ENCODE results near the gene DNASE1L2.
"Not testable (repeated sequence)": the region's sequence is repeated elsewhere in the genome, so short reads cannot be mapped to it uniquely, and the experiment has no call there.

The DNASE1L2 gene

GRCh38 chr16:2197765-2198164 lies 38.5 kb upstream of the DNASE1L2 start:
- Mint-ChIP-seq H3K27me3 (peaks cover 55% of the 10 kb centered on the region), H3K9me3 (no peaks in the 10 kb centered on the region), H3K27ac (no peak overlapping the region), H3K4me1 (peaks cover 13% of the 10 kb centered on the region), H3K4me3 (peak overlapping the region in 1 of 2 donors; percentile 83)
- DNase-seq (no peak), ATAC-seq (no peak)

- peaks cover 13% of the 10 kb centered on the region for H3K4me1 Mint-ChIP-seq
- ATAC-seq, result no peak
- H3K4me3 Mint-ChIP-seq, result no peak overlapping the region
- peaks cover 55% of the 10 kb centered on the region for H3K27me3 Mint-ChIP-seq
- H3K9me3 Mint-ChIP-seq, result no peaks in the 10 kb centered on the region
- DNase-seq, result no peak
- H3K27ac Mint-ChIP-seq, result no peak overlapping the region
Measured at GRCh38 chr16:2198283-2198682, 38.0 kb upstream of the DNASE1L2 start.

- Mint-ChIP-seq H3K4me3 (no peak overlapping the region), H3K27ac (no peak overlapping the region), H3K4me1 (peaks cover 19% of the 10 kb centered on the region), H3K9me3 (no peaks in the 10 kb centered on the region), H3K27me3 (peaks cover 55% of the 10 kb centered on the region)
- no peak for DNase-seq
- ATAC-seq, result no peak
Measured at GRCh38 chr16:2199095-2199494, 37.1 kb upstream of the DNASE1L2 start.

- H3K27ac Mint-ChIP-seq, result no peak overlapping the region
- H3K4me3 Mint-ChIP-seq, result no peak overlapping the region
- DNase-seq, result no peak
- ATAC-seq, result no peak
- peaks cover 49% of the 10 kb centered on the region for H3K27me3 Mint-ChIP-seq
- no peaks in the 10 kb centered on the region for H3K9me3 Mint-ChIP-seq
- H3K4me1 Mint-ChIP-seq, result peaks cover 23% of the 10 kb centered on the region
Measured at GRCh38 chr16:2199621-2200139, 36.6 kb upstream of the DNASE1L2 start.

GRCh38 chr16:2200313-2200712 lies 35.9 kb upstream of the DNASE1L2 start:
- H3K4me3 Mint-ChIP-seq, result no peak overlapping the region
- H3K27ac Mint-ChIP-seq, result no peak overlapping the region
- peaks cover 43% of the 10 kb centered on the region for H3K27me3 Mint-ChIP-seq
- DNase-seq, result no peak
- ATAC-seq, result no peak
- peaks cover 18% of the 10 kb centered on the region for H3K4me1 Mint-ChIP-seq
- no peaks in the 10 kb centered on the region for H3K9me3 Mint-ChIP-seq

- H3K9me3 Mint-ChIP-seq, H3K27ac Mint-ChIP-seq, ATAC-seq, DNase-seq: not testable (repeated sequence)
- H3K4me1 Mint-ChIP-seq, result peaks cover 36% of the 10 kb centered on the region
- H3K4me3 Mint-ChIP-seq, result peak overlapping the region in 1 of 2 donors; percentile 35
- H3K27me3 Mint-ChIP-seq, result peaks cover 21% of the 10 kb centered on the region
Measured at GRCh38 chr16:2203119-2203688, 33.0 kb upstream of the DNASE1L2 start.

- Mint-ChIP-seq H3K9me3 (no peaks in the 10 kb centered on the region), H3K27me3 (peaks cover 11% of the 10 kb centered on the region), H3K27ac (peak overlapping the region; percentile 45 to 95), H3K4me3 (peak overlapping the region; percentile 73 to 86), H3K4me1 (peaks cover 41% of the 10 kb centered on the region)
- DNase-seq (no peak), ATAC-seq (peak; percentile 3)
Measured at GRCh38 chr16:2204416-2205103, 31.7 kb upstream of the DNASE1L2 start.

- Mint-ChIP-seq H3K27me3 (peaks cover 4% of the 10 kb centered on the region), H3K27ac (peak within 1 kb of the TSS; percentile 95 to 97), H3K4me3 (peak within 1 kb of the TSS; percentile 86 to 90), H3K9me3 (no peaks in the 10 kb centered on the region), H3K4me1 (peaks cover 41% of the 10 kb centered on the region)
- ATAC-seq, result peak; percentile 85
- DNase-seq, result peak; percentile 90 to 93
Measured at GRCh38 chr16:2205104-2205966, 30.9 kb upstream of the DNASE1L2 start, which contains the start of gene MLST8. TSS of gene MLST8 (plus strand) at chr16:2205454. CDS start at chr16:2206086, 632 bp downstream.

GRCh38 chr16:2205967-2206313 lies 30.3 kb upstream of the DNASE1L2 start:
- H3K4me3 Mint-ChIP-seq, result peak overlapping the region; percentile 86 to 90
- peak overlapping the region; percentile 89 to 94 for H3K27ac Mint-ChIP-seq
- DNase-seq (no peak), ATAC-seq (peak; percentile 35)
- H3K4me1 Mint-ChIP-seq, result peaks cover 41% of the 10 kb centered on the region
- no peaks in the 10 kb centered on the region for H3K9me3 Mint-ChIP-seq
- no peaks in the 10 kb centered on the region for H3K27me3 Mint-ChIP-seq

- no peaks in the 10 kb centered on the region for H3K27me3 Mint-ChIP-seq
- H3K9me3 Mint-ChIP-seq, result no peaks in the 10 kb centered on the region
- peak overlapping the region; percentile 86 to 90 for H3K4me3 Mint-ChIP-seq
- DNase-seq (no peak), ATAC-seq (no peak)
- H3K27ac Mint-ChIP-seq, result peak overlapping the region; percentile 77 to 85
- H3K4me1 Mint-ChIP-seq, result peaks cover 43% of the 10 kb centered on the region
Measured at GRCh38 chr16:2206420-2206779, 29.8 kb upstream of the DNASE1L2 start.

- Mint-ChIP-seq H3K4me3 (peak overlapping the region; percentile 86 to 90), H3K4me1 (peaks cover 48% of the 10 kb centered on the region), H3K27me3 (no peaks in the 10 kb centered on the region), H3K27ac (peak overlapping the region; percentile 77 to 85), H3K9me3 (no peaks in the 10 kb centered on the region)
- ATAC-seq (no peak), DNase-seq (no peak)
Measured at GRCh38 chr16:2206780-2207433, 29.3 kb upstream of the DNASE1L2 start.

- DNase-seq, result no peak
- Mint-ChIP-seq H3K27me3 (no peaks in the 10 kb centered on the region), H3K9me3 (no peaks in the 10 kb centered on the region), H3K4me1 (peaks cover 57% of the 10 kb centered on the region), H3K27ac (peak overlapping the region; percentile 77 to 90), H3K4me3 (peak overlapping the region; percentile 86 to 90)
- ATAC-seq, result no peak
Measured at GRCh38 chr16:2207872-2208271, 28.4 kb upstream of the DNASE1L2 start.

GRCh38 chr16:2208308-2208707 lies 27.9 kb upstream of the DNASE1L2 start:
- ATAC-seq (no peak), DNase-seq (no peak)
- Mint-ChIP-seq H3K27me3 (no peaks in the 10 kb centered on the region), H3K4me3 (peak overlapping the region in 1 of 2 donors; percentile 86), H3K4me1 (peaks cover 61% of the 10 kb centered on the region), H3K9me3 (no peaks in the 10 kb centered on the region), H3K27ac (peak overlapping the region in 1 of 2 donors; percentile 90)

- H3K27ac Mint-ChIP-seq, result no peak overlapping the region
- no peak overlapping the region for H3K4me3 Mint-ChIP-seq
- ATAC-seq (no peak), DNase-seq (no peak)
- H3K27me3 Mint-ChIP-seq, result no peaks in the 10 kb centered on the region
- H3K9me3 Mint-ChIP-seq, result no peaks in the 10 kb centered on the region
- H3K4me1 Mint-ChIP-seq, result peaks cover 61% of the 10 kb centered on the region
Measured at GRCh38 chr16:2208772-2209171, 27.5 kb upstream of the DNASE1L2 start.

- H3K4me3 Mint-ChIP-seq, result no peak overlapping the region
- no peak overlapping the region for H3K27ac Mint-ChIP-seq
- peaks cover 56% of the 10 kb centered on the region for H3K4me1 Mint-ChIP-seq
- ATAC-seq (no peak), DNase-seq (no peak)
- no peaks in the 10 kb centered on the region for H3K27me3 Mint-ChIP-seq
- H3K9me3 Mint-ChIP-seq, result no peaks in the 10 kb centered on the region
Measured at GRCh38 chr16:2209258-2210008, 26.8 kb upstream of the DNASE1L2 start.
